A673 (cell line): Measurements from ENCODE around the gene CPA5. TPM values are rescaled to one million over a fixed set of nuclear protein-coding genes. Genes with fewer than 3 reads are reported as not detected.
A peak's percentile ranks its signal among the peaks of the same experiment; 100 is the strongest.

Experiments
- BruUV-seq: library from RNA; stranded (reverse); fragments of 400-500 nt; replicated peaks from 2 replicates; lab custom pipeline; 2021; lab: Mats Ljungman, UMichigan
- CTCF ChIA-PET: fragments of 300-600 bp; sonication (Branson Sonifier 250); formaldehyde crosslinking; loops from one replicate; lab custom pipeline; 2022; ENCODE audit warnings: antibody characterized with exemption; lab: Charles Lee
- POLR2A ChIA-PET: fragments of 300-600 bp; sonication (Branson Sonifier 250); formaldehyde crosslinking; loops from one replicate; lab custom pipeline; 2022; ENCODE audit warnings: antibody characterized with exemption; ENCODE audit not compliant: low non-redundant PET; lab: Charles Lee
- DNase-seq: peaks from one replicate; pipeline ENCODE4 v3.0.0-alpha.2; 2015; ENCODE audit warnings: low spot score
- H3K27ac ChIP-seq: fragments of 200-600 bp; sonication (generic); 2 replicates; pipeline ENCODE4 v1.5.1; 2016; ENCODE audit warnings: mixed run types, low read depth, mild to moderate bottlenecking, mixed read lengths, antibody characterized with exemption, low read length; ENCODE audit not compliant: poor library complexity, severe bottlenecking
- H3K27me3 ChIP-seq: fragments of 200-600 bp; sonication (generic); replicated peaks from 2 replicates; pipeline ENCODE4 v1.6.1; 2017; ENCODE audit warnings: mixed run types, low read depth, mild to moderate bottlenecking, mixed read lengths, antibody characterized with exemption, low read length; ENCODE audit not compliant: insufficient read depth, poor library complexity
- H3K36me3 ChIP-seq: fragments of 200-600 bp; sonication (generic); 2 replicates; pipeline ENCODE4 v1.6.1; 2016; ENCODE audit warnings: mixed run types, mild to moderate bottlenecking, mixed read lengths, antibody characterized with exemption, low read length; ENCODE audit not compliant: insufficient read depth, poor library complexity, severe bottlenecking
- H3K4me1 ChIP-seq: fragments of 200-600 bp; sonication (generic); 2 replicates; pipeline ENCODE4 v1.6.1; 2017; ENCODE audit warnings: mixed run types, mild to moderate bottlenecking, mixed read lengths, antibody characterized with exemption, low read length; ENCODE audit not compliant: insufficient read depth, poor library complexity, severe bottlenecking
- H3K4me3 ChIP-seq: fragments of 200-600 bp; sonication (generic); 2 replicates; pipeline ENCODE4 v1.5.1; 2016; ENCODE audit warnings: low read depth, mixed run types, mild to moderate bottlenecking, mixed read lengths, low read length; ENCODE audit not compliant: poor library complexity, severe bottlenecking
- H3K9me3 ChIP-seq: fragments of 200-600 bp; sonication (generic); 2 replicates; pipeline ENCODE4 v1.6.1; 2016; ENCODE audit warnings: mixed run types, low read depth, mild to moderate bottlenecking, mixed read lengths, antibody characterized with exemption, low read length; ENCODE audit not compliant: poor library complexity, severe bottlenecking
- EZH2 ChIP-seq: fragments of 200-600 bp; sonication (generic); IDR thresholded peaks from 2 replicates; pipeline ENCODE4 v1.6.1; 2017; ENCODE audit warnings: borderline replicate concordance, low read depth, mild to moderate bottlenecking, mixed read lengths, antibody characterized with exemption, low read length; ENCODE audit not compliant: poor library complexity, severe bottlenecking
- intact Hi-C: fragments of 100-400 bp; cut with micrococcal nuclease; formaldehyde crosslinking; loops from one replicate; pipeline ENCODE4 v1.10.0; 2022; ENCODE audit not compliant: unreplicated experiment
- total RNA-seq: library from RNA; stranded (reverse); gene quantifications from 2 replicates; pipeline ENCODE4 v1.2.3, GENCODE V29; 2021
- TF ChIP-seq, protein P1 (sequence below): fragments of 300-800, 200-600 bp; sonication (generic); conservative IDR thresholded peaks from 2 replicates; pipeline ENCODE4 v1.5.1; 2017; ENCODE audit warnings: low read depth, mild to moderate bottlenecking, antibody characterized with exemption, low read length, moderate library complexity, mixed read lengths

CPA5 gene
- total RNA-seq, 1 experiment from 2014 or later, result not detected

DNA sequence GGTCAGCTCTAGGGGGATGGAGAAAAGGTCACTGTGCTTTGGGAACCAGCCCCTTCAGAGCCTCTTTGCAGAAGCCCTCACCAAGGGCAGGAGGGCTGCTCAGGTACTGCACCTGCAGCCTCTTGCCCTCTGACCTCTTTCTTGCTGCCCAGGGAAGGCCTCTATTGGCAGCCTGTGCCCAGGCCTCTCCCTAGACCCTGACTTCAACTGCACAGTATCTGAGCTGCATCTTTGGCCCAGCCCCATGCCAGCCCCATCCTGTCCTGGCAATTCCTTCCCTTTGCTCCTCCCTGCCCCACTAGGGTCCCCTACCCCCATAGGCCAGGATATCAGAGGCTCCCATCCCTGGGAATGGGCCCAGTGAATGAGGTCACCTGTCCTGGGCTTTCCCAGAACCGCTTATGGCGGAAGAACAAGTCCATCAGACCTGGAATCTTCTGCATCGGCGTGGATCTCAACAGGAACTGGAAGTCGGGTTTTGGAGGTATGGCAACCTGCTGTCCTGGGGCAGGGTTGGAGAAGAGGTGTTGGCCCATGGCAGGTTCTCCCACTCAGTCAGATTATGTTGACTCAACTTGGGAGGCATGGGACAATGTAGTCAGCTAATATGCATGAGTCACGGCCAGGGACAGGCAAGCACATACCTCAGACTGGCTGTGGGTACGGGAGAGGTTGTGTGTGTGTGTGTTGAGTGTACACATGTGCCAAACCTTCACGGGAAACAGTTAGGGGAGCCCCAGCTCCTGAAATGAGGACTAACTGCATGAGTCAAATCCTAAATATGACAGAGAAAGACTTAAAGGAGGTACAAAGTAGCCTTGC is 18.6 kb downstream of the CPA5 start:
- no peak for DNase-seq
- POLR2A ChIA-PET, result no interaction called here
- intact Hi-C loops, result no loop called here
- Histone ChIP-seq H3K9me3 (peaks cover 5% of the 10 kb centered on the region), H3K27me3 (no peaks in the 10 kb centered on the region), H3K27ac (no peak overlapping the region), H3K4me1 (peaks cover 17% of the 10 kb centered on the region), H3K4me3 (no peak overlapping the region), H3K36me3 (no peaks in the 10 kb centered on the region)
- CTCF ChIA-PET, result no interaction called here
- TF ChIP-seq, protein P1, sequence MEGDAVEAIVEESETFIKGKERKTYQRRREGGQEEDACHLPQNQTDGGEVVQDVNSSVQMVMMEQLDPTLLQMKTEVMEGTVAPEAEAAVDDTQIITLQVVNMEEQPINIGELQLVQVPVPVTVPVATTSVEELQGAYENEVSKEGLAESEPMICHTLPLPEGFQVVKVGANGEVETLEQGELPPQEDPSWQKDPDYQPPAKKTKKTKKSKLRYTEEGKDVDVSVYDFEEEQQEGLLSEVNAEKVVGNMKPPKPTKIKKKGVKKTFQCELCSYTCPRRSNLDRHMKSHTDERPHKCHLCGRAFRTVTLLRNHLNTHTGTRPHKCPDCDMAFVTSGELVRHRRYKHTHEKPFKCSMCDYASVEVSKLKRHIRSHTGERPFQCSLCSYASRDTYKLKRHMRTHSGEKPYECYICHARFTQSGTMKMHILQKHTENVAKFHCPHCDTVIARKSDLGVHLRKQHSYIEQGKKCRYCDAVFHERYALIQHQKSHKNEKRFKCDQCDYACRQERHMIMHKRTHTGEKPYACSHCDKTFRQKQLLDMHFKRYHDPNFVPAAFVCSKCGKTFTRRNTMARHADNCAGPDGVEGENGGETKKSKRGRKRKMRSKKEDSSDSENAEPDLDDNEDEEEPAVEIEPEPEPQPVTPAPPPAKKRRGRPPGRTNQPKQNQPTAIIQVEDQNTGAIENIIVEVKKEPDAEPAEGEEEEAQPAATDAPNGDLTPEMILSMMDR, result no peak
- no peak for TF ChIP-seq EZH2
- no TSS peak for BruUV-seq

DNA sequence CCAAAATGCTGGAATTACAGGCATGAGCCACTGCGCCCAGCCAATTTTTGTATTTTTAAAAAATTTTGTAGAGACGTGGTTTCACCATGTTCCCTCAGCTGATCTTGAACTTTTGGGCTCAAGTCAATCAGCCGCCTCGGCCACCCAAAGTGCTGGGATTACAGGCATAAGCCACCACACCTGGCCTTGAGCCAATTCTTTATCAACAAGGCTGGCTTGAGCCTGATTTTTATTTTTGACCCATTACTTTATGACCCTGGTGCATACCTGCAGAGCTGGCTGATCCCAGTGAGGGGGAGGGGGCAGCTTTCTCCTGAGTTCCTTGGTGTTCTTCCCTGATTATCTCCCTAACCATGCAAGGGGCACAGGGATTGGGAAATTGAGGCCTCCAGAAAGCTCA is 19.8 kb downstream of the CPA5 start:
- POLR2A ChIA-PET, result no interaction called here
- no peak for TF ChIP-seq EZH2
- TF ChIP-seq, protein P1, result no peak

DNA sequence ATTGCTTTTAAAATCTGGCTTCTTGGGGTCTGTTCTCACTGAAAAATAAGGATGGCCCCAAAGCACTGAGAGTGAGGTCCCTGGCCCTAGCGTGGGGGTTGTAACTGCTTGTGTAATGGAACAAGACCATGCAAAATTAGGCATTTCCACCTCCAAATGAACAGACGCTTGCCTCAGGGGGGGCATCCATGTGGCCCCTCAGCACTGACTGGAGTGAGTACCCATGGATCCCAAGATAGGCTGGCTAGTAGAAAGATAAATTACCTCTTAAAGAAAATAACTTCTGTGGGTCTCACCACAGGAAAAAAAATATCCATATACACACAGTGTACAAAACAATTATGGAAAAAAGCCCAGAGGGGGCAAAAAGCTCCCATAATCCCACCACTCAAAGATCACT is 20.5 kb downstream of the CPA5 start:
- no peak for TF ChIP-seq EZH2
- TF ChIP-seq, protein P1, result no peak
- ChIA-PET CTCF (no interaction called here), POLR2A (no interaction called here)
- H3K27ac ChIP-seq, result peak overlapping the region; percentile 75
- no TSS peak for BruUV-seq
- no peaks in the 10 kb centered on the region for H3K9me3 ChIP-seq
- no peaks in the 10 kb centered on the region for H3K27me3 ChIP-seq
- H3K4me3 ChIP-seq, result no peak overlapping the region
- intact Hi-C loops, result no loop called here
- no peaks in the 10 kb centered on the region for H3K36me3 ChIP-seq
- H3K4me1 ChIP-seq, result peaks cover 17% of the 10 kb centered on the region
- peak; percentile 42 for DNase-seq

More for the DNA sequence above, 19.8 kb downstream of the CPA5 start:
- no peak for DNase-seq
- Histone ChIP-seq H3K27ac (peak overlapping the region; percentile 75), H3K9me3 (peaks cover 2% of the 10 kb centered on the region), H3K36me3 (no peaks in the 10 kb centered on the region), H3K4me1 (peaks cover 17% of the 10 kb centered on the region), H3K27me3 (no peaks in the 10 kb centered on the region), H3K4me3 (no peak overlapping the region)
- no TSS peak for BruUV-seq
- intact Hi-C loops, result no loop called here
- CTCF ChIA-PET, result no interaction called here
